IMR-90 (cell line): ENCODE measurements around the gene ARHGAP5. TPM values are rescaled to one million over a fixed set of nuclear protein-coding genes. Genes with fewer than 3 reads are reported as not detected.

ENCODE experiments used
- ATAC-seq: fragments of 200-7000 bp; cut with Tn5 transposase; 2 replicates; pipeline ENCODE4 v1.9.1; 2020; ENCODE audit warnings: low read depth, mild to moderate bottlenecking, moderate library complexity
- BruUV-seq: library from RNA; stranded (reverse); fragments of 400-500 nt; replicated peaks from 2 replicates; lab custom pipeline; 2021; lab: Mats Ljungman, UMichigan
- CTCF ChIA-PET: fragments of 300-600 bp; formaldehyde crosslinking; extraction: SDS; loops from one replicate; lab custom pipeline; 2021; ENCODE audit warnings: antibody characterized with exemption; lab: Yijun Ruan, JAX
- POLR2A ChIA-PET: fragments of 300-600 bp; sonication (Branson Sonifier 250); formaldehyde crosslinking; loops from one replicate; lab custom pipeline; 2022; ENCODE audit warnings: antibody characterized with exemption; ENCODE audit not compliant: unreplicated experiment; lab: Charles Lee
- DNase-seq: peaks from one replicate; pipeline ENCODE4 v3.0.0; 2013
- H2AFZ ChIP-seq: replicated peaks from 2 replicates; pipeline ENCODE3; 2013; ENCODE audit warnings: low read length, mild to moderate bottlenecking; ENCODE audit not compliant: poor library complexity
- H2AK5ac ChIP-seq: 2 replicates; pipeline ENCODE4 v1.6.1; 2013; ENCODE audit warnings: low read depth, low read length, inconsistent platforms
- H2AK9ac ChIP-seq: replicated peaks from 2 replicates; pipeline ENCODE3; 2013; ENCODE audit warnings: mild to moderate bottlenecking, low read depth, low read length, moderate library complexity; ENCODE audit not compliant: poor library complexity
- H2BK120ac ChIP-seq: 2 replicates; pipeline ENCODE4 v1.6.1; 2013; ENCODE audit warnings: low read depth, low read length, inconsistent platforms
- H2BK15ac ChIP-seq: 3 replicates; pipeline ENCODE4 v1.6.1; 2013; ENCODE audit warnings: low read depth, low read length, inconsistent platforms
- H2BK20ac ChIP-seq: 2 replicates; pipeline ENCODE4 v1.6.1; 2013; ENCODE audit warnings: low read depth, mild to moderate bottlenecking, inconsistent platforms, low read length, moderate library complexity
- H2BK5ac ChIP-seq: 2 replicates; pipeline ENCODE4 v1.6.1; 2013; ENCODE audit warnings: mild to moderate bottlenecking, low read depth, low read length, inconsistent platforms; ENCODE audit not compliant: poor library complexity, severe bottlenecking
- H3K14ac ChIP-seq: replicated peaks from 2 replicates; pipeline ENCODE4 v1.6.1; 2013; ENCODE audit warnings: low read depth, low read length, inconsistent platforms
- H3K18ac ChIP-seq: 2 replicates; pipeline ENCODE4 v1.6.1; 2013; ENCODE audit warnings: low read depth, low read length, control low read depth
- H3K23ac ChIP-seq: 2 replicates; pipeline ENCODE4 v1.6.1; 2013; ENCODE audit warnings: low read depth, low read length, inconsistent platforms
- H3K27ac ChIP-seq: 2 replicates; pipeline ENCODE4 v1.5.1; 2013; ENCODE audit warnings: mild to moderate bottlenecking, control low read depth, low read length; ENCODE audit not compliant: insufficient read depth
- H3K27me3 ChIP-seq: 2 replicates; pipeline ENCODE4 v1.6.1; 2013; ENCODE audit warnings: low read length; ENCODE audit not compliant: control insufficient read depth, insufficient read depth
- H3K36me3 ChIP-seq: 2 replicates; pipeline ENCODE4 v1.6.1; 2013; ENCODE audit warnings: low read length, mixed read lengths; ENCODE audit not compliant: control insufficient read depth, insufficient read depth
- H3K4ac ChIP-seq: 2 replicates; pipeline ENCODE4 v1.6.1; 2013; ENCODE audit warnings: low read depth, low read length, inconsistent platforms
- H3K4me1 ChIP-seq: 2 replicates; pipeline ENCODE4 v1.6.1; 2013; ENCODE audit warnings: low read length, mixed read lengths; ENCODE audit not compliant: control insufficient read depth, insufficient read depth
- H3K4me2 ChIP-seq: 2 replicates; pipeline ENCODE4 v1.6.1; 2013; ENCODE audit warnings: low read depth, mild to moderate bottlenecking, control low read depth, low read length, moderate library complexity
- H3K4me3 ChIP-seq: 2 replicates; pipeline ENCODE4 v1.5.1; 2013; ENCODE audit warnings: low read depth, mild to moderate bottlenecking, control low read depth, low read length, moderate library complexity; ENCODE audit not compliant: insufficient read depth
- H3K56ac ChIP-seq: 2 replicates; pipeline ENCODE4 v1.6.1; 2013; ENCODE audit warnings: low read length, inconsistent platforms; ENCODE audit not compliant: insufficient read depth; ENCODE audit errors: extremely low read depth
- H3K79me1 ChIP-seq, 2 experiments: 2 replicates each; pipeline ENCODE4 v1.6.1; 2013; ENCODE audit warnings: low read length in 2 of 2, inconsistent platforms in 1 of 2, low read depth in 1 of 2
- H3K9ac ChIP-seq: 2 replicates; pipeline ENCODE4 v1.6.1; 2013; ENCODE audit warnings: low read depth, low read length, control low read depth
- H3K9me1 ChIP-seq: 2 replicates; pipeline ENCODE4 v1.6.1; 2013; ENCODE audit warnings: low read length, inconsistent platforms; ENCODE audit not compliant: insufficient read depth
- H3K9me3 ChIP-seq: 2 replicates; pipeline ENCODE4 v1.6.1; 2013; ENCODE audit warnings: low read length; ENCODE audit not compliant: control insufficient read depth, insufficient read depth
- H4K20me1 ChIP-seq: 2 replicates; pipeline ENCODE4 v1.6.1; 2013; ENCODE audit warnings: low read length, inconsistent platforms; ENCODE audit not compliant: insufficient read depth
- H4K5ac ChIP-seq: 2 replicates; pipeline ENCODE4 v1.6.1; 2013; ENCODE audit warnings: mild to moderate bottlenecking, low read depth, low read length, control low read depth
- H4K8ac ChIP-seq, 2 experiments: 2 replicates each; pipeline ENCODE4 v1.6.1; 2013; ENCODE audit warnings: low read depth in 2 of 2, low read length in 2 of 2, control low read depth in 1 of 2, inconsistent platforms in 1 of 2
- H4K91ac ChIP-seq: 2 replicates; pipeline ENCODE4 v1.6.1; 2013; ENCODE audit warnings: low read depth, low read length, inconsistent platforms; ENCODE audit not compliant: insufficient read depth
- BHLHE40 ChIP-seq: fragments of 150-350 bp; IDR thresholded peaks from 2 replicates; pipeline ENCODE4 v1.6.1; 2016; ENCODE audit warnings: mild to moderate bottlenecking, low read depth, low read length
- CEBPB ChIP-seq: IDR thresholded peaks from 2 replicates; pipeline ENCODE4 v1.6.1; 2012; ENCODE audit warnings: low read depth, low read length, improper control_type of control experiment
- CHD1 ChIP-seq: IDR thresholded peaks from 2 replicates; pipeline ENCODE4 v1.6.1; 2012; ENCODE audit warnings: low read depth, low read length, improper control_type of control experiment
- MAFK ChIP-seq: IDR thresholded peaks from 2 replicates; pipeline ENCODE4 v1.6.1; 2012; ENCODE audit warnings: low read depth, low read length, improper control_type of control experiment
- NFE2L2 ChIP-seq: fragments of 150-350 bp; IDR thresholded peaks from 2 replicates; pipeline ENCODE4 v1.6.1; 2016; ENCODE audit warnings: low read depth, mild to moderate bottlenecking, low read length
- RCOR1 ChIP-seq: IDR thresholded peaks from 2 replicates; pipeline ENCODE4 v1.6.1; 2012; ENCODE audit warnings: mild to moderate bottlenecking, low read length, improper control_type of control experiment; ENCODE audit not compliant: insufficient replicate concordance
- SMC3 ChIP-seq: fragments of 150-350 bp; IDR thresholded peaks from 2 replicates; pipeline ENCODE4 v1.6.1; 2016; ENCODE audit warnings: low read depth, mild to moderate bottlenecking, antibody characterized with exemption, low read length, moderate library complexity
- WGBS, 2 experiments: methylation state at CpG; one replicate each; pipeline versions ENCODE4 v1.1.5 to v1.1.7; 2013; ENCODE audit warnings: missing lambda C conversion rate in 2 of 2; ENCODE audit not compliant: insufficient read length in 1 of 2; ENCODE audit errors: extremely low coverage in 2 of 2; 5-methylcytosine and 5-hydroxymethylcytosine counted together
- dilution Hi-C: fragments of 300-500 bp; cut with HindIII; formaldehyde crosslinking; loops from one replicate; pipeline ENCODE4 v1.14.3; 2018; ENCODE audit warnings: low sequenced_read_pairs; ENCODE audit not compliant: unreplicated experiment
- in situ Hi-C: fragments of 300-500 bp; cut with MboI; formaldehyde crosslinking; loops from 3 replicates; pipeline ENCODE4 v1.14.3; 2019; ENCODE audit warnings: low sequenced_read_pairs, inconsistent platforms, mixed read lengths
- intact Hi-C: fragments of 100-400 bp; cut with micrococcal nuclease; formaldehyde crosslinking; loops from 2 replicates; pipeline ENCODE4 v1.10.0; 2022
- polyA plus RNA-seq, 3 experiments: library from polyadenylated mRNA; depleted of rRNA; stranded (reverse); fragments of >200 nt; gene quantifications; 2 replicates each; pipeline ENCODE4 v1.2.3, GENCODE V29; 2012; ENCODE audit warnings: low replicate concordance in 1 of 3
- total RNA-seq: library from RNA; depleted of rRNA; stranded (reverse); fragments of >200 nt; gene quantifications from 2 replicates; pipeline ENCODE4 v1.2.3, GENCODE V29; 2012
- TF ChIP-seq, protein P1 (sequence below): fragments of 150-350 bp; IDR thresholded peaks from 2 replicates; pipeline ENCODE4 v1.6.1; 2017; ENCODE audit warnings: mild to moderate bottlenecking, antibody characterized with exemption, low read length, low read depth
- TF ChIP-seq, protein P2 (sequence below): conservative IDR thresholded peaks from 2 replicates; pipeline ENCODE4 v1.5.1; 2012; ENCODE audit warnings: mild to moderate bottlenecking, low read depth, low read length, improper control_type of control experiment

The ARHGAP5 gene
- total and polyA plus RNA-seq, 2 of the 4 experiments (the other 2 are of a cell fraction), result 7.4 to 45.3 TPM

DNA sequence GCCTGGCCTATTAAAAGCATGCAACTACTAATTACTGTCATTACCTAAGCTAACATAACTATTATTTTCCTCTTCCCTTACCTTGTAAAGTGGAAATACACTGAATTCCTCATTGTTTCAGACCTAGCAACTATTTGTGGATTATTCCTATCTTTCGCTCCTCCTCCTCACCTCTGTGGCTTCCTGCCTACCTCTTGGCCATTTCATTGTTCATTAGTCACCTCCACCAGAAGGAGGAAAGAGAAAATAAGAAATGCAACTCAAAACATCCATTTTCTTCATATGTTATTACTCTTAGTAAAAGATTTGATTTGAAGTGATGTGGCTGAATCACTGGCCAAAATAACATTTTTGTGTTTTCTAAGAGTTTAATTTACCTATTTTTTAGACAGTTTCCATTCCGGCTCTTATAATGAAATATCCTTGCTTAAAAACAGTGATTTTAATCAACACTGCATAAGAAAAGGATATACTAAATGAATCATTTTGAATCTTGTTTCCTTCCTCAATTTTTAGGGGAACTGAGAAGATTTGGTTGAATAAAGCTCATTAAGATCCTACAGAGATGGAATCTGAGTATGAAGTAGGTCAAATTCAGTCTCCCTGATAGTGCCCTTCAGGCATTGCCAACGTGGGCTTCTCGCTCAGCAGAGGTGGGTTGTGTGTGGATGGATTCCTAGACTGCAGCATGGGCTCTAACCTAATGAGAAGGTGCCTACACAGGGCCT lies 27.6 kb upstream of the ARHGAP5 start:
- dilution Hi-C loops, result no loop called here
- Histone ChIP-seq H3K4ac (no peak overlapping the region), H3K79me1 (no peaks in the 10 kb centered on the region), H3K4me2 (no peak overlapping the region), H2AK5ac (no peak overlapping the region), H3K14ac (no peak overlapping the region), H3K23ac (no peak overlapping the region), H3K36me3 (no peaks in the 10 kb centered on the region), H4K5ac (no peak overlapping the region), H3K27me3 (peaks cover 4% of the 10 kb centered on the region), H2BK20ac (no peak overlapping the region), H3K56ac (no peak overlapping the region), H3K9ac (no peak overlapping the region), H4K20me1 (no peaks in the 10 kb centered on the region), H2BK5ac (no peak overlapping the region), H3K4me1 (no peaks in the 10 kb centered on the region), H3K4me3 (no peak overlapping the region), H2BK120ac (no peak overlapping the region), H2AK9ac (no peak overlapping the region), H3K9me1 (no peaks in the 10 kb centered on the region), H4K91ac (no peak overlapping the region), H3K18ac (no peak overlapping the region), H2BK15ac (no peak overlapping the region), H2AFZ (no peak overlapping the region), H3K9me3 (no peaks in the 10 kb centered on the region), H4K8ac (no peak overlapping the region), H3K27ac (no peak overlapping the region)
- BruUV-seq, result no TSS peak
- WGBS, 2 experiments, result no CpG with 5 or more reads among the region's 4 CpGs
- POLR2A ChIA-PET, result no interaction called here
- no peak for TF ChIP-seq CHD1
- TF ChIP-seq, protein P1, sequence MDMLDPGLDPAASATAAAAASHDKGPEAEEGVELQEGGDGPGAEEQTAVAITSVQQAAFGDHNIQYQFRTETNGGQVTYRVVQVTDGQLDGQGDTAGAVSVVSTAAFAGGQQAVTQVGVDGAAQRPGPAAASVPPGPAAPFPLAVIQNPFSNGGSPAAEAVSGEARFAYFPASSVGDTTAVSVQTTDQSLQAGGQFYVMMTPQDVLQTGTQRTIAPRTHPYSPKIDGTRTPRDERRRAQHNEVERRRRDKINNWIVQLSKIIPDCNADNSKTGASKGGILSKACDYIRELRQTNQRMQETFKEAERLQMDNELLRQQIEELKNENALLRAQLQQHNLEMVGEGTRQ, result no peak
- no peak for TF ChIP-seq RCOR1
- TF ChIP-seq NFE2L2, result no peak
- no peak for TF ChIP-seq CEBPB
- TF ChIP-seq BHLHE40, result no peak
- TF ChIP-seq, protein P2, sequence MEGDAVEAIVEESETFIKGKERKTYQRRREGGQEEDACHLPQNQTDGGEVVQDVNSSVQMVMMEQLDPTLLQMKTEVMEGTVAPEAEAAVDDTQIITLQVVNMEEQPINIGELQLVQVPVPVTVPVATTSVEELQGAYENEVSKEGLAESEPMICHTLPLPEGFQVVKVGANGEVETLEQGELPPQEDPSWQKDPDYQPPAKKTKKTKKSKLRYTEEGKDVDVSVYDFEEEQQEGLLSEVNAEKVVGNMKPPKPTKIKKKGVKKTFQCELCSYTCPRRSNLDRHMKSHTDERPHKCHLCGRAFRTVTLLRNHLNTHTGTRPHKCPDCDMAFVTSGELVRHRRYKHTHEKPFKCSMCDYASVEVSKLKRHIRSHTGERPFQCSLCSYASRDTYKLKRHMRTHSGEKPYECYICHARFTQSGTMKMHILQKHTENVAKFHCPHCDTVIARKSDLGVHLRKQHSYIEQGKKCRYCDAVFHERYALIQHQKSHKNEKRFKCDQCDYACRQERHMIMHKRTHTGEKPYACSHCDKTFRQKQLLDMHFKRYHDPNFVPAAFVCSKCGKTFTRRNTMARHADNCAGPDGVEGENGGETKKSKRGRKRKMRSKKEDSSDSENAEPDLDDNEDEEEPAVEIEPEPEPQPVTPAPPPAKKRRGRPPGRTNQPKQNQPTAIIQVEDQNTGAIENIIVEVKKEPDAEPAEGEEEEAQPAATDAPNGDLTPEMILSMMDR, result no peak
- TF ChIP-seq SMC3, result no peak
- TF ChIP-seq MAFK, result no peak
- in situ Hi-C loops, result no loop called here
- intact Hi-C loops, result no loop called here
- CTCF ChIA-PET, result no interaction called here
- ATAC-seq (no peak), DNase-seq (no peak)
